HCT116 (cell line): ENCODE results near the gene ZNF536. TPM values are rescaled to one million over a fixed set of nuclear protein-coding genes. Genes with fewer than 3 reads are reported as not detected.

Source experiments
- ATAC-seq: fragments of 200-7000 bp; cut with Tn5 transposase; 2 replicates; pipeline ENCODE4 v1.9.1; 2020; ENCODE audit warnings: mild to moderate bottlenecking, moderate library complexity
- BruUV-seq: library from RNA; stranded (reverse); fragments of 400-500 nt; replicated peaks from 2 replicates; lab custom pipeline; 2021; lab: Mats Ljungman, UMichigan
- CTCF ChIA-PET: fragments of 300-600 bp; sonication (Branson Sonifier 250); formaldehyde crosslinking; loops from one replicate; lab custom pipeline; 2021; ENCODE audit warnings: antibody characterized with exemption; lab: Charles Lee
- POLR2A ChIA-PET: fragments of 300-600, 350-600 bp; sonication (Branson Sonifier 250); formaldehyde crosslinking; loops from one replicate; lab custom pipeline; 2021; ENCODE audit warnings: antibody characterized with exemption; lab: Charles Lee
- RAD21 ChIA-PET, 2 experiments: fragments of 300-600 bp; sonication (Branson Sonifier 250); formaldehyde crosslinking; loops; one replicate each; lab custom pipeline; 2023; ENCODE audit warnings: low total read pairs in 2 of 2; ENCODE audit not compliant: uncharacterized antibody in 2 of 2, unreplicated experiment in 2 of 2, low non-redundant PET in 1 of 2; lab: Charles Lee
- DNase-seq: peaks from one replicate; pipeline ENCODE4 v3.0.0-alpha.2; 2010; ENCODE audit warnings: low read depth, low spot score
- H2AFZ ChIP-seq: fragments of 200-600 bp; shearing (Covaris generic), sonication (generic); 2 replicates; pipeline ENCODE4 v1.6.1; 2017; ENCODE audit warnings: low read depth, mixed run types, mixed read lengths, antibody characterized with exemption, low read length; ENCODE audit not compliant: poor library complexity, severe bottlenecking
- H3K27ac ChIP-seq: 2 replicates; pipeline ENCODE4 v1.5.1; 2012; ENCODE audit warnings: low read depth, low read length
- H3K27me3 ChIP-seq: fragments of 200-600 bp; sonication (generic); 2 replicates; pipeline ENCODE4 v1.6.1; 2016; ENCODE audit warnings: mixed run types, low read length, mixed read lengths; ENCODE audit not compliant: insufficient read depth
- H3K36me3 ChIP-seq, 2 experiments: fragments of 200-500 bp in 1 of 2; fragments of 200-600 bp in 1 of 2; sonication (Bioruptor generic) in 1 of 2; sonication (generic) in 1 of 2; 2 replicates each; pipeline versions ENCODE4 v1.5.1 to v1.6.1; 2014 to 2016; ENCODE audit warnings: low read length in 2 of 2, inconsistent platforms in 1 of 2, mixed read lengths in 1 of 2, mixed run types in 1 of 2; ENCODE audit not compliant: insufficient read depth in 2 of 2, control insufficient read depth in 1 of 2
- H3K4me1 ChIP-seq, 2 experiments: fragments of 200-600 bp in 1 of 2; sonication (generic) in 1 of 2; 2 replicates each; pipeline versions ENCODE4 v1.5.1 to v1.6.1; 2012 to 2017; ENCODE audit warnings: low read length in 2 of 2, inconsistent platforms in 1 of 2, mild to moderate bottlenecking in 1 of 2, mixed read lengths in 1 of 2, mixed run types in 1 of 2, moderate library complexity in 1 of 2; ENCODE audit not compliant: insufficient read depth in 2 of 2, control insufficient read depth in 1 of 2
- H3K4me2 ChIP-seq: fragments of 200-600 bp; sonication (generic); 2 replicates; pipeline ENCODE4 v1.6.1; 2017; ENCODE audit warnings: mixed run types, low read length, mixed read lengths
- H3K4me3 ChIP-seq, 2 experiments: fragments of 200-600 bp in 1 of 2; sonication (generic) in 1 of 2; replicated peaks in 1 of 2; 2 replicates each; pipeline ENCODE4 v1.5.1; 2011 to 2016; ENCODE audit warnings: low read length in 2 of 2, control low read depth in 1 of 2, low read depth in 1 of 2, mild to moderate bottlenecking in 1 of 2, mixed read lengths in 1 of 2, mixed run types in 1 of 2
- H3K79me2 ChIP-seq: fragments of 200-600 bp; sonication (generic); 2 replicates; pipeline ENCODE4 v1.6.1; 2017; ENCODE audit warnings: mild to moderate bottlenecking, mixed run types, low read length, moderate library complexity, mixed read lengths; ENCODE audit not compliant: insufficient read depth
- H3K9ac ChIP-seq: fragments of 200-600 bp; sonication (generic); 2 replicates; pipeline ENCODE4 v1.6.1; 2016; ENCODE audit warnings: low read length, mixed read lengths
- H3K9me2 ChIP-seq: fragments of 200-600 bp; sonication (generic), shearing (Covaris generic); 2 replicates; pipeline ENCODE4 v1.6.1; 2017; ENCODE audit warnings: mixed run types, mild to moderate bottlenecking, moderate library complexity; ENCODE audit not compliant: insufficient read depth
- H3K9me3 ChIP-seq, 2 experiments: fragments of 200-500 bp in 1 of 2; fragments of 200-600 bp in 1 of 2; sonication (Bioruptor generic) in 1 of 2; sonication (generic) in 1 of 2; 2 replicates each; pipeline ENCODE4 v1.6.1; 2014 to 2017; ENCODE audit warnings: low read length in 2 of 2, mixed read lengths in 2 of 2, inconsistent platforms in 1 of 2, low read depth in 1 of 2, mild to moderate bottlenecking in 1 of 2, mixed run types in 1 of 2, moderate library complexity in 1 of 2; ENCODE audit not compliant: control insufficient read depth in 1 of 2, insufficient read depth in 1 of 2
- H4K20me1 ChIP-seq: fragments of 200-600 bp; sonication (generic), shearing (Covaris generic); 2 replicates; pipeline ENCODE4 v1.6.1; 2017; ENCODE audit warnings: mixed run types, mild to moderate bottlenecking, moderate library complexity; ENCODE audit not compliant: insufficient read depth
- CEBPB ChIP-seq: IDR thresholded peaks from 2 replicates; pipeline ENCODE4 v1.6.1; 2012; ENCODE audit warnings: low read depth
- ELF1 ChIP-seq: IDR thresholded peaks from 2 replicates; pipeline ENCODE4 v1.6.1; 2012; ENCODE audit warnings: low read depth, borderline replicate concordance
- EZH2phosphoT487 ChIP-seq: fragments of 200-600 bp; IDR thresholded peaks from 2 replicates; pipeline ENCODE4 v1.6.1; 2018; ENCODE audit warnings: antibody characterized with exemption, borderline replicate concordance
- POLR2A ChIP-seq: IDR thresholded peaks from 2 replicates; pipeline ENCODE4 v1.7.0; 2011; ENCODE audit warnings: borderline replicate concordance; ENCODE audit not compliant: insufficient read depth, insufficient read length; ENCODE audit errors: extremely low read depth
- ZFX ChIP-seq: fragments of 450-650 bp; IDR thresholded peaks from 2 replicates; pipeline ENCODE4 v1.6.1; 2017
- intact Hi-C: fragments of 100-400 bp; cut with micrococcal nuclease; formaldehyde crosslinking; loops from 2 replicates; pipeline ENCODE4 v1.10.0; 2022
- total RNA-seq: library from RNA; stranded (reverse); gene quantifications from one replicate; pipeline ENCODE4 v1.2.1, GENCODE V29; 2021; ENCODE audit not compliant: unreplicated experiment
- TF ChIP-seq, protein P1 (sequence below), 3 experiments: fragments of 200-600 bp in 1 of 3; sonication (generic) in 1 of 3; IDR thresholded peaks in 2 of 3; conservative IDR thresholded peaks in 1 of 3; 2 replicates each; pipeline ENCODE4 v1.5.1; 2012 to 2017; ENCODE audit warnings: low read depth in 2 of 3, low read length in 2 of 3, antibody characterized with exemption in 1 of 3, borderline replicate concordance in 1 of 3, control low read depth in 1 of 3, mild to moderate bottlenecking in 1 of 3, mixed read lengths in 1 of 3, mixed run types in 1 of 3, moderate library complexity in 1 of 3; ENCODE audit not compliant: insufficient read depth in 1 of 3
- TF ChIP-seq, protein P2 (sequence below): IDR thresholded peaks from 2 replicates; pipeline ENCODE4 v1.6.1; 2011; ENCODE audit warnings: mild to moderate bottlenecking, low read length, moderate library complexity; ENCODE audit not compliant: insufficient replicate concordance; ENCODE audit errors: extremely low read depth
- TF ChIP-seq, protein P3 (sequence below): IDR thresholded peaks from 2 replicates; pipeline ENCODE4 v1.6.1; 2012; ENCODE audit warnings: low read depth

The ZNF536 gene
- total RNA-seq, 1 experiment from 2014 or later = not detected

DNA sequence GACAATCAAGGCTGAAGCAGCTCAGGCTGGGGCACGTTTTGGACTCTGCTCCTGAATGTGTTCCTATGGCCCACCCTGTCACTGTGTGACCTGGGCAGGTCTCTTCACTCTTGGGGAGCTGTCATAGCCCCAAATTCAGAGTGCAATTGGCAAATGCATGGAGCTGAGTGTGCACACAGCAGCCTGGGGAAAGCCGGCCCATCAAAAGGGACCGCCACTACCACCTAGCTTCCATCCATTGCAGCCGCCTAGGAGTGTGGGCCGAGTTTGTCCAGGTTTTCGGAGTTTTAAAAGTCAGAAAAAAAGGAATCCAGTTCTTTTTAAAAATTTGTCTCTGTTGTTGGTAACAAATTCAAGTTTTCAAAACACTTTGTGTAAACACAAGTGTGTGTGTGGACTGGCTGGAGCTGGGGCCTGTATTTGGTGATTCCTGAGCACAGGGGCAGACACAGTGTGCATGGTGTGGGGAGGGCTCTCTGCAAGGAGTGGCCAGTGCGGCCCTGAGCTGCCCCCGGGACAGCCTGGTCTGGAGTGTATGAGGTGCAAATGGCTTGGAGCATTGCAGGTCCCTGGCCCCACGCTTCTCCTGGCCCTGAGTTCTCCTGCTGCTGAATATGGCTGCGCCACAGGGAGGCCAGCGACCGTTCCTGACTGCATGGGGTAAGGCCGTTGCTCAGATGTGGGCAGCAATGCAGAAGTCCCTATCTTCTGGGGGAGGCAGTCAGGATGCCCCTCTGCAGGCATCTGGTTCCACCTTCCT lies 13.2 kb upstream of the ZNF536 start:
- Histone ChIP-seq H3K9me2 (no peaks in the 10 kb centered on the region), H3K4me1 (no peaks in the 10 kb centered on the region), H3K27me3 (peaks cover 21% of the 10 kb centered on the region), H3K4me3 (no peak overlapping the region), H3K36me3 (no peaks in the 10 kb centered on the region), H3K9me3 (no peaks in the 10 kb centered on the region), H2AFZ (no peak overlapping the region), H3K27ac (no peak overlapping the region), H3K9ac (no peak overlapping the region), H4K20me1 (no peaks in the 10 kb centered on the region), H3K79me2 (no peaks in the 10 kb centered on the region), H3K4me2 (no peak overlapping the region)
- RAD21 ChIA-PET = no interaction called here
- intact Hi-C loops = no loop called here
- POLR2A ChIA-PET = no interaction called here
- TF ChIP-seq ELF1 (no peak), ZFX (no peak), CEBPB (no peak), POLR2A (no peak), EZH2phosphoT487 (no peak)
- TF ChIP-seq, protein P1, sequence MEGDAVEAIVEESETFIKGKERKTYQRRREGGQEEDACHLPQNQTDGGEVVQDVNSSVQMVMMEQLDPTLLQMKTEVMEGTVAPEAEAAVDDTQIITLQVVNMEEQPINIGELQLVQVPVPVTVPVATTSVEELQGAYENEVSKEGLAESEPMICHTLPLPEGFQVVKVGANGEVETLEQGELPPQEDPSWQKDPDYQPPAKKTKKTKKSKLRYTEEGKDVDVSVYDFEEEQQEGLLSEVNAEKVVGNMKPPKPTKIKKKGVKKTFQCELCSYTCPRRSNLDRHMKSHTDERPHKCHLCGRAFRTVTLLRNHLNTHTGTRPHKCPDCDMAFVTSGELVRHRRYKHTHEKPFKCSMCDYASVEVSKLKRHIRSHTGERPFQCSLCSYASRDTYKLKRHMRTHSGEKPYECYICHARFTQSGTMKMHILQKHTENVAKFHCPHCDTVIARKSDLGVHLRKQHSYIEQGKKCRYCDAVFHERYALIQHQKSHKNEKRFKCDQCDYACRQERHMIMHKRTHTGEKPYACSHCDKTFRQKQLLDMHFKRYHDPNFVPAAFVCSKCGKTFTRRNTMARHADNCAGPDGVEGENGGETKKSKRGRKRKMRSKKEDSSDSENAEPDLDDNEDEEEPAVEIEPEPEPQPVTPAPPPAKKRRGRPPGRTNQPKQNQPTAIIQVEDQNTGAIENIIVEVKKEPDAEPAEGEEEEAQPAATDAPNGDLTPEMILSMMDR (IDR thresholded peaks at IDR 0.05 in 2 of 3, conservative IDR thresholded peaks at IDR 0.05 in 1 of 3; ENCODE audit: borderline replicate concordance in 1 of 3, insufficient read depth in 1 of 3, low read depth in 2 of 3, low read length in 2 of 3) = no peak
- TF ChIP-seq, protein P2, sequence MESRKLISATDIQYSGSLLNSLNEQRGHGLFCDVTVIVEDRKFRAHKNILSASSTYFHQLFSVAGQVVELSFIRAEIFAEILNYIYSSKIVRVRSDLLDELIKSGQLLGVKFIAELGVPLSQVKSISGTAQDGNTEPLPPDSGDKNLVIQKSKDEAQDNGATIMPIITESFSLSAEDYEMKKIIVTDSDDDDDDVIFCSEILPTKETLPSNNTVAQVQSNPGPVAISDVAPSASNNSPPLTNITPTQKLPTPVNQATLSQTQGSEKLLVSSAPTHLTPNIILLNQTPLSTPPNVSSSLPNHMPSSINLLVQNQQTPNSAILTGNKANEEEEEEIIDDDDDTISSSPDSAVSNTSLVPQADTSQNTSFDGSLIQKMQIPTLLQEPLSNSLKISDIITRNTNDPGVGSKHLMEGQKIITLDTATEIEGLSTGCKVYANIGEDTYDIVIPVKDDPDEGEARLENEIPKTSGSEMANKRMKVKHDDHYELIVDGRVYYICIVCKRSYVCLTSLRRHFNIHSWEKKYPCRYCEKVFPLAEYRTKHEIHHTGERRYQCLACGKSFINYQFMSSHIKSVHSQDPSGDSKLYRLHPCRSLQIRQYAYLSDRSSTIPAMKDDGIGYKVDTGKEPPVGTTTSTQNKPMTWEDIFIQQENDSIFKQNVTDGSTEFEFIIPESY = no peak
- TF ChIP-seq, protein P3, sequence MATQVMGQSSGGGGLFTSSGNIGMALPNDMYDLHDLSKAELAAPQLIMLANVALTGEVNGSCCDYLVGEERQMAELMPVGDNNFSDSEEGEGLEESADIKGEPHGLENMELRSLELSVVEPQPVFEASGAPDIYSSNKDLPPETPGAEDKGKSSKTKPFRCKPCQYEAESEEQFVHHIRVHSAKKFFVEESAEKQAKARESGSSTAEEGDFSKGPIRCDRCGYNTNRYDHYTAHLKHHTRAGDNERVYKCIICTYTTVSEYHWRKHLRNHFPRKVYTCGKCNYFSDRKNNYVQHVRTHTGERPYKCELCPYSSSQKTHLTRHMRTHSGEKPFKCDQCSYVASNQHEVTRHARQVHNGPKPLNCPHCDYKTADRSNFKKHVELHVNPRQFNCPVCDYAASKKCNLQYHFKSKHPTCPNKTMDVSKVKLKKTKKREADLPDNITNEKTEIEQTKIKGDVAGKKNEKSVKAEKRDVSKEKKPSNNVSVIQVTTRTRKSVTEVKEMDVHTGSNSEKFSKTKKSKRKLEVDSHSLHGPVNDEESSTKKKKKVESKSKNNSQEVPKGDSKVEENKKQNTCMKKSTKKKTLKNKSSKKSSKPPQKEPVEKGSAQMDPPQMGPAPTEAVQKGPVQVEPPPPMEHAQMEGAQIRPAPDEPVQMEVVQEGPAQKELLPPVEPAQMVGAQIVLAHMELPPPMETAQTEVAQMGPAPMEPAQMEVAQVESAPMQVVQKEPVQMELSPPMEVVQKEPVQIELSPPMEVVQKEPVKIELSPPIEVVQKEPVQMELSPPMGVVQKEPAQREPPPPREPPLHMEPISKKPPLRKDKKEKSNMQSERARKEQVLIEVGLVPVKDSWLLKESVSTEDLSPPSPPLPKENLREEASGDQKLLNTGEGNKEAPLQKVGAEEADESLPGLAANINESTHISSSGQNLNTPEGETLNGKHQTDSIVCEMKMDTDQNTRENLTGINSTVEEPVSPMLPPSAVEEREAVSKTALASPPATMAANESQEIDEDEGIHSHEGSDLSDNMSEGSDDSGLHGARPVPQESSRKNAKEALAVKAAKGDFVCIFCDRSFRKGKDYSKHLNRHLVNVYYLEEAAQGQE = no peak
- BruUV-seq = no TSS peak
- CTCF ChIA-PET = no interaction called here
- DNase-seq = no peak
- ATAC-seq = no peak
